ENCODE measurements around the gene AJAP1. TPM values are rescaled to one million over a fixed set of nuclear protein-coding genes. Genes with fewer than 3 reads are reported as not detected.

The AJAP1 gene
- total RNA-seq, 4 donors from 2014 or later: 0.19 to 0.65 (median 0.22) TPM; not detected in 1

GRCh38 chr1:4708840-4709507, 54.6 kb downstream of the AJAP1 start:
- TF ChIP-seq CTCF (IDR thresholded peaks at IDR 0.05; ENCODE audit: low read depth): no peak

DNA sequence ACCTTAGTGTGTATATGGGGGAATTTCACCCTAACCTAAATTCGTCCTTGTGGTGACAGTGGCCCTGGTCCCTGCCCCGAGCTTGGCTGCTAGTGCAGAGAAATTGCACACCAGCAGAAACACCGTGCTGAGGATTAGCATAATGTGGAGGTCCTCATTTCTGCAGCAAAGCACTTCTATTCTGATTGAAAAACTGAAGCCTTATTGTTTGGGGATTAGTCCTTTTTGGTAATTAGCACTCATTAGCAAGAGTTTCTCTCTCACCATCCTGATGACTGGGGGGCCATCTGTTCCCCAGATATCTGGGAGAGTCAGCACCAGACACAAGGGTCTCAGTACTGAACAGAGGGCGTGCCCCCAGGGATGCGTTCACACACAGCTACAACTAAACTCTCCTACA, 55.2 kb downstream of the AJAP1 start:
- no peak for TF ChIP-seq CTCF (IDR thresholded peaks at IDR 0.05; ENCODE audit: low read depth)

- TF ChIP-seq CTCF (IDR thresholded peaks at IDR 0.05; ENCODE audit: low read depth): no peak
Observed at GRCh38 chr1:4710592-4711415, 56.4 kb downstream of the AJAP1 start.

- TF ChIP-seq CTCF (IDR thresholded peaks at IDR 0.05; ENCODE audit: low read depth): no peak
Observed at GRCh38 chr1:4711416-4712275, 57.2 kb downstream of the AJAP1 start.

GRCh38 chr1:4713669-4714068, 59.3 kb downstream of the AJAP1 start:
- TF ChIP-seq CTCF (IDR thresholded peaks at IDR 0.05; ENCODE audit: low read depth): no peak

- TF ChIP-seq CTCF (IDR thresholded peaks at IDR 0.05; ENCODE audit: low read depth): no peak
Observed at GRCh38 chr1:4716406-4716805, 62.0 kb downstream of the AJAP1 start.

DNA sequence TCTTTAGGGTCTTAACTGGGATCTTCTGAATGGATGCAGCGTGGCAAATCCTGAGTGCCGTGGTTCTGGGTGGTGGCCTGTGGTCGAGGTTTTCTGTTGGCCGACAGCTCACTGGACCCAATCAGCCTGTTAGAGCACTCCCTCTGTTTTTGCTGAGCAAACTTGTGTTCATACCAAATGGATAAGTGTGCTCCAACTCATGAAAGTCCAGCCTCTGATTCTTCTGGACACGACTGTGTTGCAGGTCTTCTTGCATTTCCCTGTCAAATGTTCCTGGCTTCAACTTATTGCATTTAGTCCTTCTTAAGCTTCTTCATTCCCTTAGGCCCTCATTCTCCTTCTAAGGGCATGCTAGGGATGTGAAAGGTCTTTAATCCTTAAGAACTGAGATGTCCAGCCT, 63.7 kb downstream of the AJAP1 start:
- TF ChIP-seq CTCF (IDR thresholded peaks at IDR 0.05; ENCODE audit: low read depth): no peak
